Activated B cell treated with CpG ODN at 0.5 μM for 24 hours (primary cell): ENCODE results near the gene PRMT7. TPM values are rescaled to one million over a fixed set of nuclear protein-coding genes. Genes with fewer than 3 reads are reported as not detected.

Experiments used
- ATAC-seq: fragments of 200-7000 bp; cut with Tn5 transposase; one replicate; pipeline ENCODE4 v1.10.0; 2021; ENCODE audit warnings: low read depth, mild to moderate bottlenecking, moderate library complexity
- CTCF ChIA-PET: fragments of 350-600 bp; sonication (Branson Sonifier 250); formaldehyde crosslinking; loops from one replicate; lab custom pipeline; 2021; ENCODE audit warnings: antibody characterized with exemption; lab: Charles Lee
- POLR2A ChIA-PET: fragments of 350-600 bp; sonication (Branson Sonifier 250); formaldehyde crosslinking; loops from one replicate; lab custom pipeline; 2021; ENCODE audit warnings: antibody characterized with exemption; lab: Charles Lee
- DNase-seq: peaks from one replicate; pipeline ENCODE4 v3.0.0; 2022
- H3K27ac Mint-ChIP-seq: one replicate; pipeline ENCODE4 v1.8.0; 2020; ENCODE audit warnings: mixed read lengths
- H3K27me3 Mint-ChIP-seq: one replicate; pipeline ENCODE4 v1.8.0; 2021; ENCODE audit warnings: mixed read lengths
- H3K36me3 Mint-ChIP-seq: one replicate; pipeline ENCODE4 v1.8.0; 2021; ENCODE audit warnings: low read depth, mixed read lengths
- H3K4me1 Mint-ChIP-seq: one replicate; pipeline ENCODE4 v1.8.0; 2021; ENCODE audit warnings: mixed read lengths
- H3K4me3 Mint-ChIP-seq: one replicate; pipeline ENCODE4 v1.8.0; 2020; ENCODE audit warnings: mild to moderate bottlenecking, mixed read lengths
- H3K9me3 Mint-ChIP-seq: one replicate; pipeline ENCODE4 v1.8.0; 2020; ENCODE audit warnings: mixed read lengths
- intact Hi-C: fragments of 100-400 bp; cut with micrococcal nuclease; formaldehyde crosslinking; loops from one replicate; pipeline ENCODE4 v1.15.1; 2024
- total RNA-seq: library from RNA; stranded (reverse); gene quantifications from 2 replicates; pipeline ENCODE4 v1.2.3, GENCODE V29; 2022
- TF ChIP-seq, protein P1 (sequence below): fragments of 200-600 bp; IDR thresholded peaks from one replicate; pipeline ENCODE4 v1.8.0; 2022; ENCODE audit warnings: antibody characterized with exemption, mild to moderate bottlenecking

Gene PRMT7
- total RNA-seq, 1 donor from 2014 or later = 50.3 TPM

DNA sequence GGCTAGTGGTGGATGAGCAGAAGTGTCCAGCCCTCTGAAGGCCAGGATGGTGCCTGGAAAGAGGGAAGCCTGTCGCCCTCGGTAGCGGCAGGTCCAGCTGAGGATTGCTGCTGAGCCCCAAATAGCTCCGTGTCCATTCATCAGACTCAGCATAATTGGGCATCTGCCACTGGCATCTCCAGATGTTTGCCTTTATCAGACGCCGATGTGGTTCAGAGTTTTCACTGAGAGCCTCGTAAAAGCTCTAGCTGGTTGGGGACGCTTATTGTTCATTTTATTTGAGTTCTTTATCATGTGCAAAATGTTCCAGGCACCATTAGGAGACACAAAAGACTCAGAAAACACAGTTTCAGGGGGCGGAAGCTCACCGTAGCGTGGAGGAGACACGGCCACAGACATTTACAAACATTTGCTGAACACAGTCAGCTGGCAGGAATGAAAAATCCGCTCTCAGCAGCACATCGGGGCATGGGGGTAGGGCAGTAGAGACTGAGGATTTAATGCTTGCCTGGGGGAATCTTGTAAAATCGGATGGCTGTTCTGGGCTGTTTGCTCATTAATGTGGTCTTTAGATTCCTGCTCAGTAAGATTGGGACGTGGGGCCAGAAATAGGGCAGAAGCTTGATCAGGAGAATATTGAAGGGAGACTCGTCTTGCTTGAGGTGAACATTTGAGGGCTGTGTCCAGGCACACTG is 95.8 kb downstream of the PRMT7 start:
- peaks cover 9% of the 10 kb centered on the region for H3K4me1 Mint-ChIP-seq
- ATAC-seq (no peak), DNase-seq (no peak)
- ChIA-PET CTCF (interaction anchor here (1.3 kb wide), 1 partner anchor 64 kb away, joined by 3 read pairs; no protein-coding TSS in a partner anchor), POLR2A (no interaction called here)
- intact Hi-C loops = no loop called here
- H3K36me3 Mint-ChIP-seq = no peaks in the 10 kb centered on the region
- peaks cover 4% of the 10 kb centered on the region for H3K27me3 Mint-ChIP-seq
- TF ChIP-seq, protein P1, sequence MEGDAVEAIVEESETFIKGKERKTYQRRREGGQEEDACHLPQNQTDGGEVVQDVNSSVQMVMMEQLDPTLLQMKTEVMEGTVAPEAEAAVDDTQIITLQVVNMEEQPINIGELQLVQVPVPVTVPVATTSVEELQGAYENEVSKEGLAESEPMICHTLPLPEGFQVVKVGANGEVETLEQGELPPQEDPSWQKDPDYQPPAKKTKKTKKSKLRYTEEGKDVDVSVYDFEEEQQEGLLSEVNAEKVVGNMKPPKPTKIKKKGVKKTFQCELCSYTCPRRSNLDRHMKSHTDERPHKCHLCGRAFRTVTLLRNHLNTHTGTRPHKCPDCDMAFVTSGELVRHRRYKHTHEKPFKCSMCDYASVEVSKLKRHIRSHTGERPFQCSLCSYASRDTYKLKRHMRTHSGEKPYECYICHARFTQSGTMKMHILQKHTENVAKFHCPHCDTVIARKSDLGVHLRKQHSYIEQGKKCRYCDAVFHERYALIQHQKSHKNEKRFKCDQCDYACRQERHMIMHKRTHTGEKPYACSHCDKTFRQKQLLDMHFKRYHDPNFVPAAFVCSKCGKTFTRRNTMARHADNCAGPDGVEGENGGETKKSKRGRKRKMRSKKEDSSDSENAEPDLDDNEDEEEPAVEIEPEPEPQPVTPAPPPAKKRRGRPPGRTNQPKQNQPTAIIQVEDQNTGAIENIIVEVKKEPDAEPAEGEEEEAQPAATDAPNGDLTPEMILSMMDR = no peak
- H3K27ac Mint-ChIP-seq = no peak overlapping the region
- H3K9me3 Mint-ChIP-seq = no peaks in the 10 kb centered on the region
- no peak overlapping the region for H3K4me3 Mint-ChIP-seq

Other genes starting within 250 kb of the PRMT7 start
- gene NFATC3, start 225.6 kb upstream of the PRMT7 start, total RNA-seq = 64.8 and 72.0 TPM in 2 replicates
- gene ESRP2, start 74.9 kb upstream of the PRMT7 start, total RNA-seq = 0.10 and 0.40 TPM in 2 replicates
- 5.7 and 8.6 TPM in 2 replicates for gene PLA2G15, start 65.6 kb upstream of the PRMT7 start, total RNA-seq
- 52.5 and 54.1 TPM in 2 replicates for gene SLC7A6, start 46.5 kb upstream of the PRMT7 start, total RNA-seq
- gene SLC7A6OS, start 73 bp upstream of the PRMT7 start, total RNA-seq = 34.8 and 42.0 TPM in 2 replicates
- 0.35 and 0.76 TPM in 2 replicates for gene SMPD3, start 137.5 kb downstream of the PRMT7 start, total RNA-seq
- 18.8 and 25.1 TPM in 2 replicates for gene ZFP90, start 228.3 kb downstream of the PRMT7 start, total RNA-seq